K562 (cell line): ENCODE measurements around the gene DGCR8. TPM values are rescaled to one million over a fixed set of nuclear protein-coding genes. Genes with fewer than 3 reads are reported as not detected.

Experiments
- CHD2 ChIP-seq: IDR thresholded peaks from 2 replicates; pipeline ENCODE4 v1.6.1; 2011; ENCODE audit warnings: low read depth, low read length
- DMBX1 ChIP-seq: fragments of 250-450 bp; sonication (Bioruptor Pico); IDR thresholded peaks from 2 replicates; pipeline ENCODE4 v1.8.0; 2022; ENCODE audit warnings: inconsistent platforms, mild to moderate bottlenecking, moderate library complexity, borderline replicate concordance
- E2F3 ChIP-seq: fragments of 250-450 bp; sonication (Bioruptor Pico); IDR thresholded peaks from 2 replicates; pipeline ENCODE4 v1.4.0; 2020; ENCODE audit warnings: mild to moderate bottlenecking
- FOXJ3 ChIP-seq: sonication (generic); formaldehyde crosslinking; IDR thresholded peaks from 2 replicates; pipeline ENCODE4 v1.4.0; 2020; ENCODE audit warnings: mild to moderate bottlenecking, missing genetic modification reagents
- MCM2 ChIP-seq: fragments of 450-650 bp; IDR thresholded peaks from 2 replicates; pipeline ENCODE4 v1.6.1; 2017; ENCODE audit warnings: low read depth, mild to moderate bottlenecking
- NFATC3 ChIP-seq: fragments of 450-650 bp; IDR thresholded peaks from 2 replicates; pipeline ENCODE4 v1.6.1; 2017; ENCODE audit warnings: mild to moderate bottlenecking
- RFX5 ChIP-seq: IDR thresholded peaks from 2 replicates; pipeline ENCODE4 v1.6.1; 2011; ENCODE audit warnings: low read depth, mild to moderate bottlenecking, improper control_type of control experiment, low read length
- ZKSCAN1 ChIP-seq: fragments of 150-350 bp; IDR thresholded peaks from 2 replicates; pipeline ENCODE4 v1.6.1; 2016; ENCODE audit warnings: low read depth, low read length
- ZNF589 ChIP-seq: fragments of 200-800 bp; sonication (Bioruptor generic); IDR thresholded peaks from 2 replicates; pipeline ENCODE4 v1.6.1; 2016; ENCODE audit warnings: low read depth, missing genetic modification characterization, missing compliant biosample characterization
- polyA plus RNA-seq, 8 experiments: library from polyadenylated mRNA; depleted of rRNA in 4 of 8; stranded (reverse) in 5 of 8; unstranded in 3 of 8; fragments of >200 nt; fragmentation: Nextera tagmentation in 2 of 8; fragmentation: Illumina TruSeq in 1 of 8; extraction: Ambion mirVana in 2 of 8; extraction: Trizol in 1 of 8; gene quantifications; 2 replicates each; pipeline versions ENCODE4 v1.2.1 to v1.2.3, GENCODE V29; 2011 to 2014; ENCODE audit warnings: inconsistent platforms in 1 of 8, missing spikeins in 1 of 8
- total RNA-seq, 7 experiments: library from RNA; depleted of rRNA in 6 of 7; stranded (reverse); fragments of >200 nt in 6 of 7; fragmentation: Illumina TruSeq in 2 of 7; extraction: Trizol in 2 of 7; gene quantifications; 2 replicates each; pipeline versions ENCODE4 v1.2.1 to v1.2.3, GENCODE V29; 2011 to 2021; ENCODE audit warnings: low replicate concordance in 1 of 7
- TF ChIP-seq, protein P1 (sequence below), 2 experiments: IDR thresholded peaks; 2 replicates each; pipeline ENCODE4 v1.6.1; 2012; ENCODE audit warnings: improper control_type of control experiment in 2 of 2, low read depth in 2 of 2, low read length in 2 of 2, borderline replicate concordance in 1 of 2
- TF ChIP-seq, protein P2 (sequence below): sonication (generic); formaldehyde crosslinking; IDR thresholded peaks from 2 replicates; pipeline ENCODE4 v1.9.0; 2022; ENCODE audit warnings: mild to moderate bottlenecking, missing genetic modification reagents
- TF ChIP-seq, protein P3 (sequence below): fragments of 150-350 bp; IDR thresholded peaks from 2 replicates; pipeline ENCODE4 v1.6.1; 2014; ENCODE audit warnings: low read depth, mild to moderate bottlenecking, low read length, borderline replicate concordance
- TF ChIP-seq, protein P4 (sequence below): sonication (generic); formaldehyde crosslinking; IDR thresholded peaks from 2 replicates; pipeline ENCODE4 v1.8.1; 2023; ENCODE audit warnings: mild to moderate bottlenecking, missing genetic modification reagents, moderate library complexity
- TF ChIP-seq, protein P5 (sequence below), 2 experiments: fragments of 450-650 bp; IDR thresholded peaks; 2 replicates each; pipeline ENCODE4 v1.6.1; 2018; ENCODE audit warnings: mild to moderate bottlenecking in 2 of 2, low read depth in 1 of 2; ENCODE audit not compliant: partially characterized antibody in 2 of 2

DGCR8 gene
- total and polyA plus RNA-seq, 9 of the 15 experiments (the other 6 are each of a cell fraction or from before 2014, with no cell fraction given) = 5.9 to 144 (median 80.1) TPM

DNA sequence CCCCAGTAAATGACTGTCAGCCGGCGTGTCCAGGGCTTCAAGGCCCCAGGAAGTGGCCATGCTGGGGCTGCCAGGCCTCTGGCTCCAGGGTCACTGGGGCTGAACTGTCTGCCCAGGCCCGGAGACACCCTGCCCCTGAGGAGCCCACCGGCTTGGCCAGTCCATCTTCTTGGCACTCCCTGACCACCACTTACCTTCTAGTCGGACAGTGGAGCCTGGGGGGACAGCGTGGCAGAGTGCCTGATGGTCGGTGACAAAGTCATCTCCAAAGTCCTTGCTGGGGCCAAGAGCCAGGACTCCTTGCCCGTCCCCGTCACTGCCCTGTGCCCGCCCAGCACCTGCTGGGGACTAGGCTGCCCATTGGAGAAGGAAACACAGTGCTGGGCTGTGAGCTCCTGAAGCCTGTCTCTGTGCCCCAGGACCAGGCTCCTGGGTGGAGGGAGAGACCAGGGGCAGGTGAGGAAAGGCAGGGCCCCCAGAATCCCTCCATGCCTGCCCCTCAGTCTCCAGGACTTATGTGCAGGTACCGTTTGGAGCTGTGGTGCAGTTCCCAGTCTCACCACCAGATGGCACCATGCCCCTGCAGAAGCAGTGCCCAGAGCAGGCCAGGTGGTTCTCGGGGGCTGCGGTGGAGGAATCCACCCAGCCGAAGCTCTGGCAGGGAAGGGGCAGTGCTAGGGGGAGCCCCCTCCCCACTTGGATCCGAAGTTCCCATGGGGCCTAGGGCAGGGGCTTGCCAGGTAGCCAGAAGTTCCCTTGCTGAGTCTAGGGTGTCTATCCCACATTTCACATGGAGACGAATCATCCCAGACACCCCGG is 76.8 kb downstream of the DGCR8 start (continued):
- TF ChIP-seq, protein P1, sequence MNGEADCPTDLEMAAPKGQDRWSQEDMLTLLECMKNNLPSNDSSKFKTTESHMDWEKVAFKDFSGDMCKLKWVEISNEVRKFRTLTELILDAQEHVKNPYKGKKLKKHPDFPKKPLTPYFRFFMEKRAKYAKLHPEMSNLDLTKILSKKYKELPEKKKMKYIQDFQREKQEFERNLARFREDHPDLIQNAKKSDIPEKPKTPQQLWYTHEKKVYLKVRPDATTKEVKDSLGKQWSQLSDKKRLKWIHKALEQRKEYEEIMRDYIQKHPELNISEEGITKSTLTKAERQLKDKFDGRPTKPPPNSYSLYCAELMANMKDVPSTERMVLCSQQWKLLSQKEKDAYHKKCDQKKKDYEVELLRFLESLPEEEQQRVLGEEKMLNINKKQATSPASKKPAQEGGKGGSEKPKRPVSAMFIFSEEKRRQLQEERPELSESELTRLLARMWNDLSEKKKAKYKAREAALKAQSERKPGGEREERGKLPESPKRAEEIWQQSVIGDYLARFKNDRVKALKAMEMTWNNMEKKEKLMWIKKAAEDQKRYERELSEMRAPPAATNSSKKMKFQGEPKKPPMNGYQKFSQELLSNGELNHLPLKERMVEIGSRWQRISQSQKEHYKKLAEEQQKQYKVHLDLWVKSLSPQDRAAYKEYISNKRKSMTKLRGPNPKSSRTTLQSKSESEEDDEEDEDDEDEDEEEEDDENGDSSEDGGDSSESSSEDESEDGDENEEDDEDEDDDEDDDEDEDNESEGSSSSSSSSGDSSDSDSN (IDR thresholded peaks at IDR 0.05; ENCODE audit: borderline replicate concordance in 1 of 2, low read depth in 2 of 2, low read length in 2 of 2) = 0 out of 4 replicates have a peak, but pooled peaks of 1 of the 2 experiments have one; percentile 24
- TF ChIP-seq FOXJ3 (CRISPR knock-in tag) = no peak
- TF ChIP-seq, protein P2, sequence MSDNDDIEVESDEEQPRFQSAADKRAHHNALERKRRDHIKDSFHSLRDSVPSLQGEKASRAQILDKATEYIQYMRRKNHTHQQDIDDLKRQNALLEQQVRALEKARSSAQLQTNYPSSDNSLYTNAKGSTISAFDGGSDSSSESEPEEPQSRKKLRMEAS (CRISPR knock-in tag) = peak; percentile 56; the same call in 1 of the 2 replicates
- TF ChIP-seq, protein P3, sequence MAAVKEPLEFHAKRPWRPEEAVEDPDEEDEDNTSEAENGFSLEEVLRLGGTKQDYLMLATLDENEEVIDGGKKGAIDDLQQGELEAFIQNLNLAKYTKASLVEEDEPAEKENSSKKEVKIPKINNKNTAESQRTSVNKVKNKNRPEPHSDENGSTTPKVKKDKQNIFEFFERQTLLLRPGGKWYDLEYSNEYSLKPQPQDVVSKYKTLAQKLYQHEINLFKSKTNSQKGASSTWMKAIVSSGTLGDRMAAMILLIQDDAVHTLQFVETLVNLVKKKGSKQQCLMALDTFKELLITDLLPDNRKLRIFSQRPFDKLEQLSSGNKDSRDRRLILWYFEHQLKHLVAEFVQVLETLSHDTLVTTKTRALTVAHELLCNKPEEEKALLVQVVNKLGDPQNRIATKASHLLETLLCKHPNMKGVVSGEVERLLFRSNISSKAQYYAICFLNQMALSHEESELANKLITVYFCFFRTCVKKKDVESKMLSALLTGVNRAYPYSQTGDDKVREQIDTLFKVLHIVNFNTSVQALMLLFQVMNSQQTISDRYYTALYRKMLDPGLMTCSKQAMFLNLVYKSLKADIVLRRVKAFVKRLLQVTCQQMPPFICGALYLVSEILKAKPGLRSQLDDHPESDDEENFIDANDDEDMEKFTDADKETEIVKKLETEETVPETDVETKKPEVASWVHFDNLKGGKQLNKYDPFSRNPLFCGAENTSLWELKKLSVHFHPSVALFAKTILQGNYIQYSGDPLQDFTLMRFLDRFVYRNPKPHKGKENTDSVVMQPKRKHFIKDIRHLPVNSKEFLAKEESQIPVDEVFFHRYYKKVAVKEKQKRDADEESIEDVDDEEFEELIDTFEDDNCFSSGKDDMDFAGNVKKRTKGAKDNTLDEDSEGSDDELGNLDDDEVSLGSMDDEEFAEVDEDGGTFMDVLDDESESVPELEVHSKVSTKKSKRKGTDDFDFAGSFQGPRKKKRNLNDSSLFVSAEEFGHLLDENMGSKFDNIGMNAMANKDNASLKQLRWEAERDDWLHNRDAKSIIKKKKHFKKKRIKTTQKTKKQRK = no peak
- no peak for TF ChIP-seq ZNF589 (CRISPR knock-in tag)
- peak; percentile 45 for TF ChIP-seq CHD2
- TF ChIP-seq, protein P4, sequence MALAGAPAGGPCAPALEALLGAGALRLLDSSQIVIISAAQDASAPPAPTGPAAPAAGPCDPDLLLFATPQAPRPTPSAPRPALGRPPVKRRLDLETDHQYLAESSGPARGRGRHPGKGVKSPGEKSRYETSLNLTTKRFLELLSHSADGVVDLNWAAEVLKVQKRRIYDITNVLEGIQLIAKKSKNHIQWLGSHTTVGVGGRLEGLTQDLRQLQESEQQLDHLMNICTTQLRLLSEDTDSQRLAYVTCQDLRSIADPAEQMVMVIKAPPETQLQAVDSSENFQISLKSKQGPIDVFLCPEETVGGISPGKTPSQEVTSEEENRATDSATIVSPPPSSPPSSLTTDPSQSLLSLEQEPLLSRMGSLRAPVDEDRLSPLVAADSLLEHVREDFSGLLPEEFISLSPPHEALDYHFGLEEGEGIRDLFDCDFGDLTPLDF = peak; percentile 75
- 0 out of 2 replicates have a peak, but pooled peaks have one; percentile 24 for TF ChIP-seq DMBX1 (CRISPR knock-in tag)
- TF ChIP-seq NFATC3 = no peak
- peak; percentile 74; the same call in 1 of the 2 replicates for TF ChIP-seq E2F3
- TF ChIP-seq RFX5 = 0 out of 2 replicates have a peak, but pooled peaks have one; percentile 10
- 0 out of 2 replicates have a peak, but pooled peaks have one; percentile 58 for TF ChIP-seq ZKSCAN1
- TF ChIP-seq, protein P5, sequence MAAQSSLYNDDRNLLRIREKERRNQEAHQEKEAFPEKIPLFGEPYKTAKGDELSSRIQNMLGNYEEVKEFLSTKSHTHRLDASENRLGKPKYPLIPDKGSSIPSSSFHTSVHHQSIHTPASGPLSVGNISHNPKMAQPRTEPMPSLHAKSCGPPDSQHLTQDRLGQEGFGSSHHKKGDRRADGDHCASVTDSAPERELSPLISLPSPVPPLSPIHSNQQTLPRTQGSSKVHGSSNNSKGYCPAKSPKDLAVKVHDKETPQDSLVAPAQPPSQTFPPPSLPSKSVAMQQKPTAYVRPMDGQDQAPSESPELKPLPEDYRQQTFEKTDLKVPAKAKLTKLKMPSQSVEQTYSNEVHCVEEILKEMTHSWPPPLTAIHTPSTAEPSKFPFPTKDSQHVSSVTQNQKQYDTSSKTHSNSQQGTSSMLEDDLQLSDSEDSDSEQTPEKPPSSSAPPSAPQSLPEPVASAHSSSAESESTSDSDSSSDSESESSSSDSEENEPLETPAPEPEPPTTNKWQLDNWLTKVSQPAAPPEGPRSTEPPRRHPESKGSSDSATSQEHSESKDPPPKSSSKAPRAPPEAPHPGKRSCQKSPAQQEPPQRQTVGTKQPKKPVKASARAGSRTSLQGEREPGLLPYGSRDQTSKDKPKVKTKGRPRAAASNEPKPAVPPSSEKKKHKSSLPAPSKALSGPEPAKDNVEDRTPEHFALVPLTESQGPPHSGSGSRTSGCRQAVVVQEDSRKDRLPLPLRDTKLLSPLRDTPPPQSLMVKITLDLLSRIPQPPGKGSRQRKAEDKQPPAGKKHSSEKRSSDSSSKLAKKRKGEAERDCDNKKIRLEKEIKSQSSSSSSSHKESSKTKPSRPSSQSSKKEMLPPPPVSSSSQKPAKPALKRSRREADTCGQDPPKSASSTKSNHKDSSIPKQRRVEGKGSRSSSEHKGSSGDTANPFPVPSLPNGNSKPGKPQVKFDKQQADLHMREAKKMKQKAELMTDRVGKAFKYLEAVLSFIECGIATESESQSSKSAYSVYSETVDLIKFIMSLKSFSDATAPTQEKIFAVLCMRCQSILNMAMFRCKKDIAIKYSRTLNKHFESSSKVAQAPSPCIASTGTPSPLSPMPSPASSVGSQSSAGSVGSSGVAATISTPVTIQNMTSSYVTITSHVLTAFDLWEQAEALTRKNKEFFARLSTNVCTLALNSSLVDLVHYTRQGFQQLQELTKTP (IDR thresholded peaks at IDR 0.05; ENCODE audit: low read depth in 1 of 2, partially characterized antibody in 2 of 2) = no peak
- no peak for TF ChIP-seq MCM2
